HG03521 (cell line): ENCODE results near the gene UPF2.

Source experiments
- ATAC-seq: cut with Tn5 transposase; IDR thresholded peaks from one replicate; pipeline ENCODE4 v1.9.1; 2021; ENCODE audit warnings: mild to moderate bottlenecking, moderate library complexity; ENCODE audit not compliant: unreplicated experiment

Gene UPF2

DNA sequence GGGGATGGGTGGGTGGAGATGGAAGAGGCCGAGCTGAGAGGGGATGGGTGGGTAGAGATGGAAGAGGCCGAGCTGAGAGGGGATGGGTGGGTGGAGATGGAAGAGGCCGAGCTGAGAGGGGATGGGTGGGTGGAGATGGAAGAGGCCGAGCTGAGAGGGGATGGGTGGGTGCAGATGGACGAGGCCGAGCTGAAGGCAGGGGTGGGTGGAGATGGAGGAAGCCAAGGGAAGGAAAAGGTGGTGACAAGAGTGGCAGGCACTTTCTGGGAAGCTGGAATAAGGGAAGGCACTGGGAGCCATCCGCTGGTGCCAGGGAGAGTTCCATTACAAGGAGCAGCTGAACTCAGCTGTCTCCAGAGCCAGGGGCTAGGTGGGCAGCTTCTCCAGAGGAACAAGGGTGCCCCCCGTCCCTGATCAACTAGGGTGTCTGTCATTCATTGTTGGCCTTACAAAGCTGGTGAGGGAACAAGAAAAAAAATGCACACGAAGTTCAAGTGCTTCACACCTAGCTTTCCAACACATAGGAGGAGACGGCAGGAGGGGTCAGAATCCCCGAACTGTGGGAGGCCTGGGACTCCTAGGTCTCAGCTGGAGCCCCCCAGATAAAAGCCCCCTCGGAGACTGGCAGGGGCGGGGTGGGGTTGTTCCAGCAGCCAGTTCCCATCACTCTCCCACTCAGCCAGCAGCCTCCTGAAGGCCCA, 157.0 kb downstream of the UPF2 start:
- no peak for ATAC-seq

DNA sequence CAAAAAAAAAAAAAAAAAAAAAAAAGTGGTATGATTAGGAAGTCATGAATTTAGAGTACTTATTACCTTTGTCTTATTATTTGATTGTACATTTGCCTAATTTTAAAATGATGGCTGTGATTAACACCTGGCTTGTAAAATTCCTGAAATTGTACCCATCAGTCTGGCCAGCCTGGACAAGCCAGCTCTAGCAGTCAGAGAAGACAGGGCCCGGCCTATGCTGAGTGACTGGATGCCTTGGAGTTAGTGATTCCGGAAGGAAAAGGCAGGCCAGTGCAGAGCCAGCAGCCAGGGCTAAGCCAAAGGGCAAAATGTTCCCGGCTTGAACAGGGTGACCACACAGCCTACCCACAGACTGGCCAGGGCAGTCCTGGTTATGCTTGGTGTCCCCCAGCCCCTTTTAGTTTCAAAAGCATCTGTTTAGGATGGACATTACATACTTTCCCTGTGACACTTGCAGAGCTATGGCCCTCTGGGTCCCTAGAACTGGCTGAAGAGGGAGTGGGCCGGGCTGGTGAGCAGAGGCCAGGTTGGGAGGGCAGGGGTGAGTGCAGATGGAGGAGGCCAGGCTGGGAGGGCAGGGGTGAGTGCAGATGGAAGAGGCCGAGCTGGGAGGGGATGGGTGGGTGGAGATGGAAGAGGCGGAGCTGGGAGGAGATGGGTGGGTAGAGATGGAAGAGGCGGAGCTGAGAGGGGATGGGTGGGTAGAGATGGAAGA, 157.7 kb downstream of the UPF2 start:
- no peak for ATAC-seq

DNA sequence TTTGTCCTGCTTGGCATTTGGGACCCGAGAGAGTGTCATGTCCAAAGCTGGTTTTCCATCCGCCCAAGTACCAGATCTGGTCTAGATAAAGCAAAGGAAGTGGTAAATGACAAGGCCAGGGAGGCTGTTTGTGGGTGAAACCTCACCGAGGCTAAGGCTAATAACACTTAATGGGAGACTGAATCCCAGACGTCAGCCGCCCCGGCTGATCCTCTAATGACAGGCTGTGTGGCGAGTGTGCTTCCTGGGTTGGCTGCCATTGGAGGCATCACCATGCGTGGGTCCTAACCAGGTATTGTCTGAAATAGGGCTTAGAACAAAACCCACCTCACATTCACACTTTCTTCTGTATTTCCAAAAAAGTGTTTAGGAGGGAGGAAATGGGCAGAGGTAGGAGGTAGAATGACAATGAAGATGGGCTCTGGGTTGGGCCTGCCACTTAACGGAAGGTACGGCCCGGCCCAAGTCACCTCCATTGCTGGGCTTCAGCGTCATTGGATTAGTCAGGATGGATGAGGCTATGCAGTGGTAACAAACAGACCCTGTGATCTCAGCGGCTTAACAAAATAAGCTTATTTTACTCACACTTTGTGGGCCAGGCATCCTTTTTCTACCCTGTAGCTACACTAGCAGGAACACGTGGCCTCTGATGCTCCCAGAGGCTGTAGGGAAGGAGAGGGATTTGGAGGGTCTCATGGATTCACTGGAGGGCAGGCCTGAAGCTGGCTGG, 159.8 kb downstream of the UPF2 start:
- no peak for ATAC-seq

DNA sequence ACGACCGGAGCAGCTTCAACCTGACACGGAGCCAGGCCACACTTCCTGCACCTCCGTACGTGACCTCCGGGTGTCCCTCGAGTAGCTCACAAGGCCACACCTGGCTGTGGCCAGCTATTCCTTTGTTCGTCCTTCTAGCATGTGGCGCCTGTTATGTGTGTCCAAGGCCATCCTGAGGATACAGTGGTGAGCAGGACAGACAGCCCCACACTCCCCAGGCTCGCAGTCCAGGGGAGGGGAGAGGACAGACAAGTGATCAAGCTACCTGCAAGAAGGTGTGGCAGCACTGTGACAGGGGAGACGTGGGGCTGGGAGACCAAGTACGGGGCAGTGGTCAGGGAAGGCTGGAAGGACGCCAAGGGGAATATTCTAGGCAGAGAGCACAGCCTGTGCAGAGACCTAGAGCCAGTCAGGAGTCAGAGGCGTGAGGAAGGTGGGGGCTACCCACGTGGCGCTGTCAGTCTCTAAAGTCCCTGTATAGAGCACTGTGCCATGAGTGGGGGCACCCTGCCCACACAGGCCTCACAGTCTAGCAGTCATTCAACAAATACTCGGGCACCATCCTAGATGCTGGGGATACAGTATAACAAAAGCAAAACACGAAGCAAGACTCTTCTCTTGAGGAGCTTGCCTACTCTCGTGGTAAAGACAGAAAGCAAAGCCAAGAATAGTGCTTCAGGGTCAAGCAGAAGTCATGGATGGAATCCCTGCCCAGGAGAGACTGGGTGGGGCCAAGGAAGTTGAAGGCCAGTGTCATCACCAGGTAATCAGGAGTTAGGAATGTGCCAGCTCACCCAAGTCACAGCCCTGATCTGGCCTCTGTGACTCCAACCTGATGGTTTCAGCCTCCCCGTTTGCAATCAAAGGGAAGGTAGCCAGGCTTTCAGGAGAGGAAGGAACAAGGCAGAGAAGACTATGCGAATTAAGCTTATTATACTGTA, 160.9 kb downstream of the UPF2 start:
- no peak for ATAC-seq

DNA sequence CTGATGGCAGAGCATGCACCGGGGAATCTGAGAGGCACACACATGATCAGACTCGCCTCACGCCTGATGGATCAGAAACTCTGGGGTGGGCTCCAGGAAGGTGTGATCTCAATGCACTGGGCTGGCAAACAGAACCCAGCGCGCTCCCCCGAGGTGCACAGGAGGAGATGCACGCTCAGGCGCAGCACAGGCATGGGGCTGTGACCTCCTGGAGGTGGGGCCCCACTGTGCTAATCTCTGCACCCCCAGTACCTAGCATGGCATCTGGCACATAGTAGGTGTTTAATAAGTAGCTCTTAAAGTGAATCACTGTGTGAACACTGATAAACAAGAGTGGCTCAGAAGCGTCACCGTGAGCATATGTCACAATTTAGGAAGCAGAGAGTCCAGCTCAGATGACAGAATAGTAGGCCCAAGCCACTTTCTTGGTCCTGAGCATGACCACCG, 161.6 kb downstream of the UPF2 start:
- no peak for ATAC-seq

DNA sequence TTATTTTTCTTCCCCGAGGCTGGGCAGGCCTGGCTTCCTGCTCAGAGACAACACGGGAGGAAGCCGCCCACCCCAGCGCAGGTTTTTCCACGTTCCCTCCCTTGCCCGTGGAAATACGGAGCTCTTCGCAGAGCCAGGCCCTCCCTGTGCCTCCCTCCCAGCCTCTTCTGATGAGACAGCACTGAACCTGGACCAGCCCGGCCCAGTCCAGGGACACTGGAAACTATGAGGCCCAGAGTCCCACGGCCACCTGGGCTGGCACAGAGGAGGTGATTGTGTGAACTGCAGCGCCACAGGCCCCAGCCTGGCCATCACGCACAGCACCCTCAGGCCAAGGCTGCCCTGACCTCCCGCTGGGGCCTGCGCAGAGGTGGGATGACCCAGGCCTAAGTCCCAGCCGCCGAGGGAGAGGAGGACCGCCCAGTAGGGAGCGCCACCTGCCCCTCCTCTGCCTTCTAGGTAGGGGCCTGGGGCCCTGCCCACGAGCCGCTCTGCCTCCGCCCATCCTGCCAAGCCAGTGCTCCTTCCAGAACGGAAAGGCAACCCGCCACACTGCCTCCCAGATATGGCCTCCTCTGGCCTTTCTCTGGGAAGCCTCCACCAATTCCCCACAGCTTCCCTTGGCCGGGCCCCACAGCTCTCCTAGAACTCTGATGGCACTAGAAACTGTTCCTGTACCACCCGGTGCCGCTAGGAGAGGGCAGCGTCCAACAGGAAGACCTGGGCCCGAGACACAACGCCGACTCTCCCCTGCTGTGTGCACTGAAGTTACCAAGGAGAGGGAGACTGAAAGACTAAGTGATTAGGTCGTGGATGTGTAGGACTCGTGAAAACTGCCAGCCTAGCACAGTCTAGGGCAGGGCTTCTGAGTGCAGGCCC, 162.2 kb downstream of the UPF2 start:
- ATAC-seq = no peak

DNA sequence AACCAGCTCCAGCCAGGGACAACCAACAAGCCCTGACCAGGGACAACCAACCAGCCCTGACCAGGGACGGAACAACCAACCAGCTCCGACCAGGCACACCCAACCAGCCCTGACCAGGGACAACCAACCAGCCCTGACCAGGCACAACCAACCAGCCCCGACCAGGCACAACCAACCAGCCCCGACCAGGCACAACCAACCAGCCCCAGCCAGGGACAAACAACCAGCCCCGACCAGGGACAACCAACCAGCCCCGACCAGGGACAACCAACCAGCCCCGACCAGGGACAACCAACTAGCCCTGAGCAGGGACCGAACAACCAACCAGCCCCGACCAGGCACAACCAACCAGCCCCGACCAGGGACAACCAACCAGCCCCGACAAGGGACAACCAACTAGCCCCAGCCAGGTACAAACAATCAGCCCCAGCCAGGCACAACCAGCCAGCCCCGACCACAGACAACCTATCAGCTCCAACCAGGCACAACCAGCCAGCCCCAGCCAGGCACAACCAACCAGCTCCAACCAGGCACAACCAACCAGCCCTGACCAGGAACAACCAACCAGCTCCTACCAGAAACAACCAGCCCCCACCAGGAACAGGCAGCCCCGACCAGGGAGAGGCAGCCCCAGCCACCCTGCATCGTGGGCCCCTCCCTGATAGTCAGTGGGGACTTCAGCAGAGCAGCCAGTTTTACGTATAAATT, 163.1 kb downstream of the UPF2 start:
- ATAC-seq = no peak

DNA sequence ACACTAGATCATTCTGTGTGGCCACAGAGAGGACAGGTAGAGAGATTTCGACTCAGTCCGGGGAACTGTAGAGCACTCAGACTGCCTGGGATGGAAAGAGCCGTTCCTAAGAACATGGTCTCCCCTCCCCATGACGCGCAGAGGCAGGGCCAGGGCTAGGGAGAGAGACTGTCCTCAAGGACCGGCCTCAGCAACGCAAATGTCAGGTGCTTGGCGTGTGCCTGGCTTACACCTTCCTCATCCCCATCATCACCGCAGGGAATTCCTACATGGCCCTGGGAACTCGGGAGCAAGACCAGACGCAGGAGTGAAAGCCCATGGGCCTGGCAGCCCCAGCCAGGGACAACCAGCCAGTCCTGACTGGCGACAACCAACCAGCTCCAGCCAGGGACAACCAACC, 163.8 kb downstream of the UPF2 start:
- no peak for ATAC-seq

DNA sequence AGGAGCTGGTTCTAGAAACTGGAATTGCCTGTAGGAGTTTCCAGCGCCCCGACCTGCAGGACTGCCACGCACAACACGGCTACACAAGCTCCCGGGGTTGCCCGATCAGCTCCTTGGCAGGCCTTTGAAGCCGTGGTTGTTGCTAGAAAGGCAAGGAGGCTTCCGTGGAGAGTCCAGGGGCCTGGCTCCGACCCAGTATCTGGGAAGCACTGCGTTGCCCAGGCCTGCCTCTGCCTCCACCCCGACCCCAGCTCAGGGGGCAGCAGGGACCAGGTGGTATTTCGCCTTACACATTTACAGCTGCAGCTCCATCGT, 165.1 kb downstream of the UPF2 start:
- ATAC-seq = no peak

DNA sequence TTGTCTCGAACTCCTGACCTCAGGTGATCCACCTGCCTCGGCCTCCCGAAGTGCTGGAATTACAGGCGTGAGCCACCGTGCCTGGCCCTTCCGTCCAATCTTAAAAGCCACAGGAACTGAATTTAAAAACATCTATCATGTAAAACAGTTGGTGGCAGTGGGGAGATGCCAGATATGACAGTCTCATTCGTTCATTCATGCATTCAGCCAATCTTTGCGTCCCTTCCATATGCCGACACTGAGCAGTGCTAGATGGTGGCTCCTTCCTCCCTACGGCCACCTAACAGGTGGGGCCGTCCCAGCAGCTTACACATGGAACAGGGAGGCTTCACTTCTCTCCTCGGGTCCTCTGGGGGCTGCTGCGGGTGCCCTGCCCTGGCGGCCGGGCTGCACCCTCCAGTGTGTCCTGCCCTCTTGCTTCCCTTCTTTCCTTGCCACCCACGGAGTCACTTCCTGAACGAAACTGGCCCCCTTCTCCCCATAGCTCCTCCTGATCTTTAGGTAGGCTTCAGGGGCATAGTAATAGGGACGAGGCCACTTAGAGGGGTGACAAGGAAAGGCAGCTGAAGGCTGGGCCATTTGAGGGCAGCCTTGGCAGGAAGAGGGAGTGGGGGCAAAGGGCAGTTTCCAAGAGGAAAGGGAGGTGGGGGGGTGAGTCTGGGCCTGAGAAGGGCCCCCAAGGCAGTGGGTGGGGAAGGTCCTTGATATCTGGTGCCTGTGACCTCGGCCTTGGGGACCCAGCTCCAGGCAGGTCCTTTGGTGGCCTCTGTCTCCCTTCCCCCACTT, 165.6 kb downstream of the UPF2 start:
- no peak for ATAC-seq

DNA sequence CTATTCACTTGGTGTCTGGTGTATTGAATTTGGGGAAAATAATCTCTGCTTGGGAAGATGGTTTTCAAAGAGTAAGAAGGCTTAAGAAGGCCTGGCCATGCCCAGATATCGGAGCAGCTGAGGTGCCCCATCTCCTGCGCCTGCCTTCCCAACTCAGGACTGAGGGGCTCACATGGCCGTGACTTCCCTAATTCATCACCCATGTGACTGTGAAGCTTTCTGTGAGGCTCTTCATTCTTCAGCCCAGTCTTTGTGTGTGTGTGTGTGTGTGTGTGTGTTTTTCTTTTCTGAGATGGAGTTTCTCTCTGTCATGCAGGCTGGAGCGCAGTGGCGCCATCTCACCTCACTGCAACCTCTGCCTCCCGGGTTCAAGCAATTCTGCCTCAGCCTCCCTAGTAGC, 166.3 kb downstream of the UPF2 start:
- no peak for ATAC-seq

DNA sequence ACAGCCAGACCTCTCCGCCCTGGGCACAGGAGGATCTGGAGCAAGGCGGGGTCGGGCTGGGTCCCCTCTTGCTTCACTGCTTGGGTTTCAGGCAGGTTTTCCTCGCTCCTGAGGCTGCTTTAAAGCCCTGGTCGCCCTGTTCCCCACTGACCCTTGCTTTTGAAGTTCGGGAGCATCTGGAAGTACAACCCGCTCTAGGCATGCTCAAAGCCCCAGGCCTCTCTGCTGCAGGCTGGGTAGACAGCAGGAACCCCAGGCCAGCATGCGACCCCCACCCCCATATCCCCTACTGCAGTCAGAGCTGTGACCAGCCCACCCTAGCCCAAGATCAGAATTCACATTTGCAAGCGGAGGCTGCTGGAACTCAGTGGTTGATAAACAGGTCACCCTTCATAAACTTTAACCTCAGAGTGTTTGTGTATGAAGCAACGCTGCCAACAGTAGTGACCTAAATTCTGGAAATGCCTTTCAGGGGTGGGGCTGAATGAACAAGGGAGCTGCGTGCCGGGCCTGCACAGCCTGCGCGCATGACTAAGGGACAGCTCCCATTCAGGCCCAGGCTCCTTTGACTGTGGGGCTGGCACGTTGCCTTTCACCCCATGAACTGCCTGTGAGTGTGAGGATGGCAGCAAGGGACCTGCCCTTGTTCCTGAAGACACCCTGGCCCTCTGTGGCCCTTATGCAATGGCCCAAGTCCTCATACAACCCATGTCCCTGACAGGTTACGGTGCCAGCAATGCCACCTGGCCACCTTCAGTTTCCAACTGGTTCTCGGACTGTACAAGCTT, 166.9 kb downstream of the UPF2 start:
- ATAC-seq = no peak

DNA sequence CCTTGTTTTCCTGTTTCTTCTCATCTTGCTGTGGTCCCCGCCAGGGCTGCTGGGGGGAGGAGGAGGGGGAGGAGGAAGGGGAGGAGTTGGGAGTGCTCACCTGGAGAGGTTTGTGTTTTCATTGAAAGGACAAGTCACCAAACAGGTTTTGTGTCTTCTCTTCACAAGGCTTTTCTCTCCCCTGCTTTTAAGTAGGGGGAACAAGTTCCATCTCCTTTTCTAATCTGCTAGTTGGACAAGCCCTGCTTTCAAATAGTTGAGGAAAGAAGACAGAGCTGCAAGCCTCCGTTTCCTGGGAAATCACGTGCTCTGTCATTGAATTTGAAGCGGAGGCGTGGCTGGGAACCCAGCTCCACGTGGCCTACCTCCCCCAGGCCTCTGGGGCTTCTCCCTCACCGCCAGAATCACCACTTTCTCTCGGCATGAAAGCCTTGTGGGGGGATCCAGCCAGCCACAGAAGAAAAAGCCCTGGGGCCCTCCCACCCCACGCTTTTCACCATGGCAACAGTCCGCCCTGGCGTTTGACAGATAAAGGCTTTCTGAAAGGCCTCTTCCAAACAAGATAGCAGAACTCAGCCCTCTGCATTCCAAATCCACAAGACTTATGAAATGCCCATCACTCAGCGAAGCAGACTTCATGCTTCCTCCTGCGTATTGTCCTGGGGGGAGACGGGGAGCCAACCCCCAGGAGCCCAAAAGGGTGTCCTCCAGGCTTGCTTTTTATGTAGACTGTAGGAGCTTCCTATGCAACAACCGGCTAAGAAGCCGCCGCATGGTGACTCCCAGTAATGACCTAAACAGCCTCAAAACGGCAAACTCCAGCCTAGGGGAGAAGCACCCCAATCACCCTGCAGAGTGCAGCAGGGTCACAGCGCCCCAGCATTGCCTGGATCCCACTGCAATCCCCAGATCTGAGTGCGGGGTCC, 167.8 kb downstream of the UPF2 start:
- ATAC-seq = no peak

DNA sequence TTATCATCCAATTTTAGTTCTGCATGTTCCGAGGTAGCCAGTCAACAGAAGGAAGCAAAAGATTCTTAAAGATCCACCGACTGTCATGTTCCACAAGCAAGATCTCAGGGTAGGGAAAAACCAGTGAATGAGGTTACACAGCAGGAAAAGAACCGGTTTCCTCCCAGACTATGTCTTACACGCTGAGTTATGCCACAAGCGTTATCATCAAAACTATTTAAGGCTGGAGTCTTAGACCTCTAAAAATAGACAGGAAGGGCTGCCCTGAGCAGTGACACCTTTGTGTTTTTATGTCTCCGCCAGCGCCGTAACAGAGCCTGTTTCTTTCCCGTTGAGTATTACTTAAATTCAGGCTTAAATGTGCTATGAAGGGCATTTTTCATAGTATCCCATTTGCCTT, 171.1 kb downstream of the UPF2 start:
- no peak for ATAC-seq

DNA sequence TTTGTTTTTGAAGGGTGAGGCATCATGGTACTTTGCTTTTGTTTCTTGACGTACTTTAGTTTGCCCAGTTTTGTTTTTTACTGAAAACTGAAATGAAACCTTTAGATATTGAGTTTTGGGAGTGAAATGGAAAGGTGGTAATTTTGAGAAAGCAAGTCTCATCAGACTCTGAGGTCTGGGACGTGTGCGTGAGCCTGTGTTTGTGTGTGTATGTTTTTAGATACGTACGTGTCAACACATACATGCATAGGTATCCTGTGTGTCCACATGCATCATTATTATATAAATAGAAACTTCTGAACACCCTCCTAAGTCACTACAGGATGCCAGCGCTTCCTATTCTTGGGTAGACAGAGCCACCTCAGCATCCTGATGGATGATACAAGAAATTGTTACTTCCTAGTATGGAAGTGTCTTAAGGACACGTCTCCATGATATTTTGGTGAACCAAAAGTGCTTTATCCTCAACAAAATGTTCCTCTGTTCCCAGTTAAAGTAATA, 171.7 kb downstream of the UPF2 start:
- ATAC-seq = no peak

DNA sequence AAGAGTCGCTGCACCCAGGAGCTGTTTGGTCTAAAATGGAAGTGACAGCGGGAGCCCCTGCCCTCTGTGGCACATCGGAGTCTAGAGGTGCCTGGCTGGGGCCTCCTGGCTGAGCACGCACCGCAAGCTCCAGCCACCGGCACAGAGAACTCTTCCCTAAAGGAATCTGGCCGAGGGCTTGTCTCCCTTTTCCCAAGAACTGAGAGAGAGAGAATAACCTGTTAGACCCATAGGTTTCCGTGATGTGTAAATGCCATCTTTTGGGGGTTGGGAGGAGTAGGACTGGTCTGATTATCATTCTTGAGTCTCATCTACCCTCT, 172.2 kb downstream of the UPF2 start:
- ATAC-seq = no peak
